Activated B cell treated with CpG ODN at 0.5 μM for 24 hours (primary cell): ENCODE data around the gene RERE. TPM values are rescaled to one million over a fixed set of nuclear protein-coding genes. Genes with fewer than 3 reads are reported as not detected.

ENCODE experiments used
- ATAC-seq: fragments of 200-7000 bp; cut with Tn5 transposase; one replicate; pipeline ENCODE4 v1.10.0; 2021; ENCODE audit warnings: low read depth, mild to moderate bottlenecking, moderate library complexity
- CTCF ChIA-PET: fragments of 350-600 bp; sonication (Branson Sonifier 250); formaldehyde crosslinking; loops from one replicate; lab custom pipeline; 2021; ENCODE audit warnings: antibody characterized with exemption; lab: Charles Lee
- POLR2A ChIA-PET: fragments of 350-600 bp; sonication (Branson Sonifier 250); formaldehyde crosslinking; loops from one replicate; lab custom pipeline; 2021; ENCODE audit warnings: antibody characterized with exemption; lab: Charles Lee
- DNase-seq: peaks from one replicate; pipeline ENCODE4 v3.0.0; 2022
- H3K27ac Mint-ChIP-seq: one replicate; pipeline ENCODE4 v1.8.0; 2020; ENCODE audit warnings: mixed read lengths
- H3K27me3 Mint-ChIP-seq: one replicate; pipeline ENCODE4 v1.8.0; 2021; ENCODE audit warnings: mixed read lengths
- H3K36me3 Mint-ChIP-seq: one replicate; pipeline ENCODE4 v1.8.0; 2021; ENCODE audit warnings: low read depth, mixed read lengths
- H3K4me1 Mint-ChIP-seq: one replicate; pipeline ENCODE4 v1.8.0; 2021; ENCODE audit warnings: mixed read lengths
- H3K4me3 Mint-ChIP-seq: one replicate; pipeline ENCODE4 v1.8.0; 2020; ENCODE audit warnings: mild to moderate bottlenecking, mixed read lengths
- H3K9me3 Mint-ChIP-seq: one replicate; pipeline ENCODE4 v1.8.0; 2020; ENCODE audit warnings: mixed read lengths
- CTCF ChIP-seq: fragments of 200-600 bp; IDR thresholded peaks from one replicate; pipeline ENCODE4 v1.8.0; 2022; ENCODE audit warnings: antibody characterized with exemption, mild to moderate bottlenecking
- intact Hi-C: fragments of 100-400 bp; cut with micrococcal nuclease; formaldehyde crosslinking; loops from one replicate; pipeline ENCODE4 v1.15.1; 2024
- total RNA-seq: library from RNA; stranded (reverse); gene quantifications from 2 replicates; pipeline ENCODE4 v1.2.3, GENCODE V29; 2022

The RERE gene
- total RNA-seq, 1 donor from 2014 or later = 98.8 TPM

GRCh38 chr1:8782955-8783354, 34.5 kb downstream of the RERE start:
- Mint-ChIP-seq H3K9me3 (no peaks in the 10 kb centered on the region), H3K27ac (no peak overlapping the region), H3K36me3 (peaks cover 6% of the 10 kb centered on the region), H3K4me1 (peaks cover 26% of the 10 kb centered on the region), H3K27me3 (no peaks in the 10 kb centered on the region), H3K4me3 (no peak overlapping the region)
- ChIA-PET POLR2A (no interaction called here), CTCF (no interaction called here)
- DNase-seq (no peak), ATAC-seq (no peak)
- TF ChIP-seq CTCF = no peak
- intact Hi-C loops = no loop called here

GRCh38 chr1:8782001-8782620, 35.3 kb downstream of the RERE start:
- Mint-ChIP-seq H3K36me3 (peaks cover 5% of the 10 kb centered on the region), H3K9me3 (no peaks in the 10 kb centered on the region), H3K27ac (no peak overlapping the region), H3K27me3 (no peaks in the 10 kb centered on the region), H3K4me1 (peaks cover 26% of the 10 kb centered on the region), H3K4me3 (no peak overlapping the region)
- no peak for ATAC-seq
- DNase-seq = no peak
- POLR2A ChIA-PET = no interaction called here
- intact Hi-C loops = no loop called here
- no peak for TF ChIP-seq CTCF
- CTCF ChIA-PET = no interaction called here

GRCh38 chr1:8780405-8780804, 37.0 kb downstream of the RERE start:
- Mint-ChIP-seq H3K9me3 (no peaks in the 10 kb centered on the region), H3K4me1 (peaks cover 28% of the 10 kb centered on the region), H3K36me3 (no peaks in the 10 kb centered on the region), H3K27ac (no peak overlapping the region), H3K4me3 (no peak overlapping the region), H3K27me3 (no peaks in the 10 kb centered on the region)
- no peak for DNase-seq
- no peak for ATAC-seq
- intact Hi-C loops = no loop called here
- no peak for TF ChIP-seq CTCF
- POLR2A ChIA-PET = interaction anchor here (0.7 kb wide), 1 partner anchor 287 kb away, joined by 3 read pairs; no protein-coding TSS in a partner anchor
- CTCF ChIA-PET = interaction anchor here (0.7 kb wide), 1 partner anchor 55 kb away, joined by 3 read pairs; no protein-coding TSS in a partner anchor

GRCh38 chr1:8777867-8778266, 39.6 kb downstream of the RERE start:
- CTCF ChIA-PET = interaction anchor here (1.5 kb wide), 1 partner anchor 71 kb away, joined by 4 read pairs; no protein-coding TSS in a partner anchor

GRCh38 chr1:8776104-8776503, 41.3 kb downstream of the RERE start:
- CTCF ChIA-PET = no interaction called here
- H3K36me3 Mint-ChIP-seq = no peaks in the 10 kb centered on the region
- no peak for ATAC-seq
- DNase-seq = no peak
- intact Hi-C loops = no loop called here
- POLR2A ChIA-PET = no interaction called here
- H3K4me1 Mint-ChIP-seq = peaks cover 16% of the 10 kb centered on the region
- TF ChIP-seq CTCF = no peak
- no peaks in the 10 kb centered on the region for H3K27me3 Mint-ChIP-seq
- H3K9me3 Mint-ChIP-seq = peaks cover 2% of the 10 kb centered on the region
- H3K27ac Mint-ChIP-seq = no peak overlapping the region
- H3K4me3 Mint-ChIP-seq = no peak overlapping the region

More at GRCh38 chr1:8777867-8778266, 39.6 kb downstream of the RERE start:
- Mint-ChIP-seq H3K36me3 (no peaks in the 10 kb centered on the region), H3K4me1 (peaks cover 21% of the 10 kb centered on the region), H3K9me3 (peaks cover 2% of the 10 kb centered on the region), H3K27ac (no peak overlapping the region), H3K27me3 (no peaks in the 10 kb centered on the region), H3K4me3 (no peak overlapping the region)
- intact Hi-C loops = no loop called here
- ATAC-seq (no peak), DNase-seq (no peak)
- POLR2A ChIA-PET = no interaction called here
- no peak for TF ChIP-seq CTCF
